ENCODE measurements around the gene IL18. TPM values are rescaled to one million over a fixed set of nuclear protein-coding genes. Genes with fewer than 3 reads are reported as not detected.
A peak's percentile ranks its signal among the peaks of the same experiment; 100 is the strongest.

IL18 gene
- polyA plus RNA-seq, 1 donor from 2014 or later = 0.65 TPM

DNA sequence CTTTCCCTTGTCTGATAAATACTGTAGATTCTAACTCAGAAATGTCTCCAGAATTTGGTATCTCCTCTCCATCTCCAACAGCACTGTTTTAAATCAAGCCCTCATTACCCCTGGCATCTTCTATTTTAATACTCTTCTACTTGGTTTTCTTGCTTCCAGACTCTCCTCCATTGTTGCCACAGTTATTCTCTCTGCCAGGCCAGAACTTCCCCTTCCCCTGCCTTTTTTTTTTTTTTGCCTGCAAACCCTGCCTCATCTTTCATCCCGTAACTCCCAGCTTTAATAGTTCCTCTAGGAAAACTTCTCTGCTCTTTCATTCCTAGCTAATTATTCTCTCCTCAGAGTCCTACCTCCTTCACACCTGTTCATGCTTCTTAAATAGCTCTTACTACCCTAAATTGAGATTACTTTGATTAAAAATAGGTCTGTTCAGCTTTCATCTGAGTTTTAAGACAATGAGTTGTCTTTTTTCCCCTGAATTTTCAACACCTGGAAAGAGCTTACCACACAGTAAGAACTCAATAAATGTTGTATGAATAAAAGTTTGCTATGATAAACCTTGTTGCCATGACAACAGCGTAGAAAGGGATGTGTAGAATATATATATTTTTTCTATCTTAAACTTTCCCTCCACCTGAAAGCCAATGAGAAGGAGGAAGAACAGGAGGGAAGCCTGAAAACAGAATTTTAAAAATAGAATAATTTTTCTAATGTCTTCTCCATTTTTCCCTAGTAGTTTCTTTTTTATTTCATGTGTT lies 3.6 kb downstream of the IL18 start:
- Mint-ChIP-seq H3K27me3 (peaks cover 11% of the 10 kb centered on the region), H3K9me3 (peaks cover 0 to 1% (median 0%) of the 10 kb centered on the region in 3 donors), H3K4me1 (peaks cover 0 to 7% (median 0%) of the 10 kb centered on the region in 3 donors), H3K4me3 (no peak overlapping the region), H3K36me3 (no peaks in the 10 kb centered on the region), H3K27ac (no peak overlapping the region)

DNA sequence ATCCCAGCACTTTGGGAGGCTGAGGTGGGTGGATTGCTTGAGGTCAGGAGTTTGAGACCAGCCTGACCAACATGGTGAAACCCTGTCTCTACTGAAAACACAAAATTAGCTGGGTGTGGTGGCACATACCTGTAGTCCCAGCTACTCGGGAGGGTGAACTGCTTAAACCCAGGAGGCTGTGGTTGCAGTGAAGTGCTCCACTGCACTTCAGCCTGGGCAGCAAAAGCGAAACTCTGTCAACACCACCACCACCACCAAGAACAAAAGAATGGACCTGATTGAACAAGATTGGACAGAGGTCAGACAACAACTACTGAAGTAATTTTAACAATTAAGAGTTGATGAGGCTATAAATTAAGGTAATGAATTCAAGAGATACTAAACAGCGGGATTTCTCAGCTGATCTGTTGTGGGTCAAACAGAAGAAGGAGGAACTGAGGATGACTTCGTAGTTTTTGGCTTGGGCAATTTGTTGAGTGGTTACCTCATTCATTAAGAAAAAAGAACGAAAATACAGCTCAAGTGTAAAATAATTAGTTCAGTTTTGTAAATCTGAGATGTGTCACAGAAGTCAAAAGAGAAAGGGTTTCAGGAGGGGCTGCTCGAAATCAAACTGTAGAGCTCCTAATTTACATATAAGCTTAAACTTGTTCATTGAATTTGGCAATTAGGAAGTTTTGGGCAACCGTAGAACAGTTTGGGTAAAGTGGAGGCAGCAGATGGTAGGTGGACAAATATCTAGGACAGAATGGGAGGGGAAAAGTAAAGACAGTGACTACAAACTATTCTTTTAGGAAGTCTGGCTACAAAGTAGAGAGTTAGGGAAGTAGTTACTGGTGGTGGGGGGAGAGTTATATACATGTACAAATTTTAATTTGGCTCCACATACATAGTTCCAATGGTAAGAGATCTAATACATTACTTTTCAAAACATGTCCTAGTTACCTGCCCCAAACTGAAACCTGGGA lies 4.5 kb downstream of the IL18 start:
- peaks cover 0 to 1% (median 0%) of the 10 kb centered on the region in 3 donors for H3K9me3 Mint-ChIP-seq
- H3K4me1 Mint-ChIP-seq = peaks cover 0 to 5% (median 0%) of the 10 kb centered on the region in 3 donors
- no peak overlapping the region for H3K4me3 Mint-ChIP-seq
- H3K36me3 Mint-ChIP-seq = no peaks in the 10 kb centered on the region
- H3K27ac Mint-ChIP-seq = no peak overlapping the region
- peaks cover 11% of the 10 kb centered on the region for H3K27me3 Mint-ChIP-seq

DNA sequence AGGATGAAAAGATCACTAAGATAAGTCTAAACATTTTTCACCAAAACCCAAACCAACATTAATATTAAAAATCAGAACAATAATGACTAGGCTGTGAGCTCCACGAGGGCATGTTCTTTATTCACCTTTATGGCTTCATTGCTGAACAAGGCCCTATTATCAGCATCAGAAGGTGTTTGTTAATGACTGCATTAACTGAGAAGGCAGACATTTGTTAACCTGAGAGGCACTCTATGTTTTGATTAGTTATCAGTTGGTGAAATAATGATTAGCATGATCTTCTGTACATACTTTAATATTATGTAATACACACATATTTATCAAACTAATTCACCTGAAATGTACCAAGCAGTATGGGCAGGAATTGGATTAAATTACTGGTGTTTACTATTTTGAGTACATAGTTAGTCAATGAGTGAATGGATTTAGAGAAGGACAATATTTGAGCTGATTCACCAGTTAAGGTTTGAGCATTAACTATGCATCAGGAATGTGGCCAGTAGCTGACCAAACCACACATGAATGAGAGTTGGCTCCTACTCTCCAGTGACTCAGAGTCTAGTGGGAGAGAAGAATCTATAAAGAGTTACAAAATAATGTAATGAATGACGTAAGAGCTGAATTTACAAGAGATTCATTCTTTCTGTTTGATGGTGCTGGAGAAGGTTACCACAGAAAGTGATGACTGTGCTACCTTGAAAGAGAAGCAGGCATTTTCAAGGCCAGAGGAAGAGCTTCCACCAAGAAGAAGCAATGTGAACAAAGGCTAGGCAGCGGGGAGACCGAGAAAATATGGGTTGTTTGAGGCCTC lies 6.7 kb downstream of the IL18 start:
- Mint-ChIP-seq H3K4me3 (no peak overlapping the region), H3K27me3 (peaks cover 2% of the 10 kb centered on the region), H3K36me3 (no peaks in the 10 kb centered on the region), H3K27ac (no peak overlapping the region), H3K4me1 (peaks cover 0 to 5% (median 0%) of the 10 kb centered on the region in 3 donors), H3K9me3 (peaks cover 0 to 1% (median 0%) of the 10 kb centered on the region in 3 donors)

DNA sequence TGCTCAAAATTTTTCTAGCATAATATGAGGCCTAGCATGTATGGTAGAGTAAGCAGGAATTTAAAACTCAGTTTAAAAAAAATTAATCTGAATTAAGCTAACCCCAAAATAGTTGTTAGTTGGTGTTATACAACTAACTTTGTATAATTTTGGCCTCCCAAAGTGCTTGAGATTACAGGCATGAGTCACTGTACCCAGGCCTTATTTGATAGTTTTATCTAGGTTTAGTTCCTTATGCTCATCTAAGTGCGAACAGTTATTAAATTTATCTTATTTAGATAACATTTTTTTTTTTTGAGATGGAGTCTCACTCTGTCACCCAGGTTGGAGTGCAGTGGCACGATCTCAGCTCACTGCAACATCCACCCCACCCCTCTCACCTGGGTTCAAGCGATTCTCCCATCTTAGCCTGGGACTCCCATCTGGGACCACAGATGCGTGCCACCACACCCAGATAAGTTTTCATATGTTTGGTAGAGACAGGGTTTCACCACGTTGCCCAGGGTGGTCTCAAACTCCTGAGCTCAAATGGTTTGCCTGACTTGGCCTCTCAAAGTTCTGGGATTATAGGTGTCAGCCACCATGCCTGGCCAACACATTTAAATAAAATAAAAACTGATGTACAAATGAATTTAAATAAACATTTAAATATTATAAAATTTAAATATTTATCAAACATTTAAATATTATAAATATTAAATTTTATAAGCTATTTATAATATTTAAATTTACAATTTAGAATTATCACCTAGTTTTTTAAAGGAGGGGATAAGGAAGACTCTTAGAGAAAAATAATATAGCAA lies 7.5 kb downstream of the IL18 start:
- H3K36me3 Mint-ChIP-seq = no peaks in the 10 kb centered on the region
- peaks cover 0 to 5% (median 0%) of the 10 kb centered on the region in 3 donors for H3K4me1 Mint-ChIP-seq
- no peaks in the 10 kb centered on the region for H3K9me3 Mint-ChIP-seq
- no peak overlapping the region for H3K27ac Mint-ChIP-seq
- no peaks in the 10 kb centered on the region for H3K27me3 Mint-ChIP-seq
- H3K4me3 Mint-ChIP-seq = no peak overlapping the region

DNA sequence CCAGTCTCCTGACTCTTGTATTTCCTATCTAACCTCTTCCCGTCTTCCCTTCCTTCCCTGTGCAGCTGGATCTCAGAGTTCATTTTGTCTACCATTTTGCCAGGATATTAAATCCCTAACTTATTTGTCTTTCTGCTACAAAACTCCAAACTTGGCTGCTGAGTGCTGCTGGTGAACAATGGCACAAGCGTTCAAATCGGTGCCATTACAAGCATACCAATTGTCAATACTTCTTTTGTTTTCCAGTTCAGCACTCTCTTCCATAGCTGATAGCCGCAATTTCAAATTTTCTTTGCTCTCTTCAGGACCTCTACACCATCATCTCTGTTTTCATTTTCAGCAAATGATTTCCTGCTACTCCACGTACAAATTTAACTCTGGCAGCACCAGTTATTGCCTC lies 13.4 kb downstream of the IL18 start:
- Mint-ChIP-seq H3K27ac (no peak overlapping the region), H3K4me3 (no peak overlapping the region), H3K9me3 (no peaks in the 10 kb centered on the region), H3K36me3 (no peaks in the 10 kb centered on the region), H3K27me3 (no peaks in the 10 kb centered on the region), H3K4me1 (no peaks in the 10 kb centered on the region)

DNA sequence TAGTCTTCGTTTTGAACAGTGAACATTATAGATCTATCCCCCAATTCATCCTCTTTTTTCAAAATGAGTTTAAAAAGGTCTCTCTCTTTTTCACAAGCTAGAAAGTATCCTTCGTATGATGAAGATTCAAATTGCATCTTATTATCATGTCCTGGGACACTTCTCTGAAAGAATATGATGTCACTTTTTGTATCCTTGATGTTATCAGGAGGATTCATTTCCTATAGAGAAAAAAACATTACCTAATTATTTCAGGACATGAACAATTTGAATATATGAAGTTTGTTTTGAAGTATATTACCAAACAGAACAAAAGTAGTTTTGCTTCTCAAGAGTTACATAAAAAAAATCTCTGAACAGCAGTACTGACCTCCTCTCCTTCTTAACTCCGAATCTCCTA lies 20.3 kb downstream of the IL18 start:
- Mint-ChIP-seq H3K27me3 (no peaks in the 10 kb centered on the region), H3K4me1 (no peaks in the 10 kb centered on the region), H3K4me3 (no peak overlapping the region), H3K9me3 (peaks cover 0 to 6% (median 2%) of the 10 kb centered on the region in 3 donors), H3K36me3 (peaks cover 7% of the 10 kb centered on the region), H3K27ac (no peak overlapping the region)

DNA sequence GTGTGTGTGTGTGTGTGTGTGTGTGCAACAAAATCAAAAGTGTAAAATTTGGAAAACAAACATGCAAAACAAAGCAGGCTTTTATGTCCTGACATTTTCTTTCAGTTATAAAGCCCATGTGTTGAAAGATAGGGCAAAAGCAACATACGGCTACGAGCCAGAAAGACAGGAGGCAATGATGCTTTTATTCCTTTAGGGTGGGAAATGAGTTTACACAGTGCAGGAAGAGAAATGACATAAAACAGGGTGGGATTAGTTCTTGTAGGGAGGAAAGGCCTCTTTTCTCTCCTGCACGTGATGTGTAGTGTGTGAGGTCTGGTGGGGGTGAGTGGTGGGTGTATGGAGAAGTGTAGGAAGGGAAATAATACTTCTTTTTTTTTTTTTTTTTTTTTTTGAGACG lies 29.4 kb downstream of the IL18 start:
- Mint-ChIP-seq H3K27me3 (no peaks in the 10 kb centered on the region), H3K4me1 (no peaks in the 10 kb centered on the region), H3K27ac (no peak overlapping the region), H3K4me3 (no peak overlapping the region), H3K36me3 (no peaks in the 10 kb centered on the region), H3K9me3 (no peaks in the 10 kb centered on the region)

DNA sequence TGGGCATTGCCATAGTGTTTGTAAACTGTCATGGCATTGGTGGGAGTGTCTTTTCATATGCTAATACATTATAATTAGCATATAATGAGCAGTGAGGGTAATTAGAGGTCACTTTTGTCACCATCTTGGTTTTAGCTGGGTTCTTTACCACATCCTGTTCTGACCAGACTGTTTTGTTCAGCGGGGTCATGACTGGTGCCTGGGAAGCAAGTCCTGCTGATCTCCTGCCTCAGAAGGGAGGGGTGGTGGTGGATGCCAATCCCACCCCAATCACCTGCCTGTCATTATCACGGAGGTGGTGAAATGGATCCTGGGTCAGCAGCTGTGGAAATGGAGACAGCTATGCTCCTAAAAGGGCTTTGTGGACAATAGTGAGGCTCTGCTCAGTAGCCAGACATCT lies 31.2 kb downstream of the IL18 start:
- H3K36me3 Mint-ChIP-seq = no peaks in the 10 kb centered on the region
- H3K9me3 Mint-ChIP-seq = no peaks in the 10 kb centered on the region
- H3K4me1 Mint-ChIP-seq = no peaks in the 10 kb centered on the region
- H3K27ac Mint-ChIP-seq = no peak overlapping the region
- H3K4me3 Mint-ChIP-seq = no peak overlapping the region
- H3K27me3 Mint-ChIP-seq = no peaks in the 10 kb centered on the region

DNA sequence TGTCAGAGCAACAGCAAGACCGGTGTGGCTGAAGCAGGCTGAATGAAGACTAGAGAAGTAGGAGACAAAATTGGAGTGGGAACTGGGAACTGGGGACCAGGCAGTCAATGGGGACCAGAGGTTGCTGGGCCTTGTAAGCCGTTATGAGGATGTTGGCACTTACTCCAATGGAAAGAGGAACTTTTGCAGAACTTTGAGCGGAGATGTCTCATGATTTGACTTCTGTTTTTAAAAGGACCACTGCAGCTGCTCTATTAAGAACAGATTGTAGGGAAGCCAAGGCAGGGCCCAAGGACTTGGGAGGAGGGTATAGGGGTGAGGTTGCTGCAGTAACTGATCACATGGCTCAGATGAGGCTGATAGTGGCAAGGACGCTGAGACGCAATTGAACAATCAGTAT lies 34.2 kb downstream of the IL18 start:
- Mint-ChIP-seq H3K36me3 (peaks cover 7% of the 10 kb centered on the region), H3K9me3 (no peaks in the 10 kb centered on the region), H3K4me1 (no peaks in the 10 kb centered on the region), H3K4me3 (no peak overlapping the region), H3K27me3 (no peaks in the 10 kb centered on the region), H3K27ac (peak overlapping the region in 1 of 3 donors; percentile 34)

DNA sequence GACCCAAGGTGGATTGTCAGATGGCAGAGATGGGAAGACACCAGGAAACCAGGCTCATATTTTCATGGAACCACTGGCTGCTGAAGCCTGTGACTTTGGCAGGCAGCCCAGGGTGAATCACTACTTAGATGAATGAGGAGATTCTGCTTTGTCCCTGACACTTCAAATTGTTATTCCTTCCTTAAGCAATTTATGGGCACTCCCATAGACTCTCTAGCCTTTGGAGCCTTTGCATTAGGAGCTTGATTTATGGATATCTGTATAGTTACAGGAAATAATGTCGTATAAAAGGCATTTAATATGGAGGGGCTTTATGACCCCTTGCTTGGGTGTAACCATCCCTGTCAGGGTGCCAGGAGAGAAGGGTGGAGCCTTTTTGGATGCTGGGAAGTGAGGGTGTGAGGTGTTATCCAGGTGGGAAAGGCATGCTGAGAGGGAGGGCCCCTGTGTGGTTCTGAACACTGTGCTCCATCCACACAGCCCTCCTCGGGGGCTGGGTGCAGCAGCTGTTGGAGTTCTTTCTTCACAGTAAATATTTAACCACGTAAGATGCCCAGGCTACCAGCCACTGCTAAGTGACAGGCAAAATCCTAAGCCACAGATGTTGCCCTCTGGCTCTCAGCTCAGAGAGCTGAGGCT lies 35.3 kb downstream of the IL18 start:
- Mint-ChIP-seq H3K4me1 (no peaks in the 10 kb centered on the region), H3K27ac (no peak overlapping the region), H3K9me3 (no peaks in the 10 kb centered on the region), H3K27me3 (no peaks in the 10 kb centered on the region), H3K36me3 (peaks cover 7% of the 10 kb centered on the region), H3K4me3 (no peak overlapping the region)

DNA sequence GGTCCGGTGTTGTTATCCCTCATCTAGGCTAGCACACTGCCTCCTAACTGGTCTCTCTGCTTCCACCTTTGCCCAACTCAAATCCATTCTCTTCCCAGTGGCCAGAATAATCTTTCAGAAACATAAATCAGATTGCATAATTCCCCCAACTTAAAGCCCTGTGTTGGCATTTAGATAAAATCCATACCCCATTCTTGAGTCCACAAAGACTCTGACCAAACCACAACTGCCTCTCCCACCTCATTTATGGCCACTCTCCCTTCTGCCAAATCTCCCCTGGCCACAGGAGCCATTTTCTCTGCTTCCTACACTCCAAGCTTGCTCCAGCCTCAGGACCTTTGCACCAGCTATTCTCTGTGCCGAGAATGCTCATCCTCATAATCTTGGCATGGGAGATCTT lies 36.8 kb downstream of the IL18 start:
- Mint-ChIP-seq H3K4me1 (no peaks in the 10 kb centered on the region), H3K27me3 (no peaks in the 10 kb centered on the region), H3K36me3 (peaks cover 7% of the 10 kb centered on the region), H3K9me3 (no peaks in the 10 kb centered on the region), H3K27ac (no peak overlapping the region), H3K4me3 (no peak overlapping the region)

DNA sequence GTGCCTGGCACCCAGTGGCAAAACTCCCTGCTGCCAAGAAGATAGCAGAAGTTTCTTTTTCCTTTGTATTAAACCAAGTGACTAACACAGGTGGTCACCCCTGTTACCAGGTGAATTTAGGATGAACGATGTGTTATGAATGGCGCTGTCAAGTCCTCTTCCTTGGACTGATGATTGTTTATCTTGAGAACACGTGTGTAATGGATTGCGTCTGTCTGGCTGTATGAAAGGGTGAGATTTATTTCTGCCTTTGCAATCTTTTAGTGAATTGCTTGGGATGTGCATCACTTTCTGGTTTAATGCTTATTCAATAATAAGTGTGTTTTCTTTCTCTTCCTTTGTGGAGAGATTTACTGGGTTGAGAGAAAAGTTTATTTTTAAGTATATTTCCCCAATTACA lies 40.8 kb downstream of the IL18 start:
- peaks cover 7% of the 10 kb centered on the region for H3K36me3 Mint-ChIP-seq
- H3K27me3 Mint-ChIP-seq = no peaks in the 10 kb centered on the region
- no peak overlapping the region for H3K27ac Mint-ChIP-seq

DNA sequence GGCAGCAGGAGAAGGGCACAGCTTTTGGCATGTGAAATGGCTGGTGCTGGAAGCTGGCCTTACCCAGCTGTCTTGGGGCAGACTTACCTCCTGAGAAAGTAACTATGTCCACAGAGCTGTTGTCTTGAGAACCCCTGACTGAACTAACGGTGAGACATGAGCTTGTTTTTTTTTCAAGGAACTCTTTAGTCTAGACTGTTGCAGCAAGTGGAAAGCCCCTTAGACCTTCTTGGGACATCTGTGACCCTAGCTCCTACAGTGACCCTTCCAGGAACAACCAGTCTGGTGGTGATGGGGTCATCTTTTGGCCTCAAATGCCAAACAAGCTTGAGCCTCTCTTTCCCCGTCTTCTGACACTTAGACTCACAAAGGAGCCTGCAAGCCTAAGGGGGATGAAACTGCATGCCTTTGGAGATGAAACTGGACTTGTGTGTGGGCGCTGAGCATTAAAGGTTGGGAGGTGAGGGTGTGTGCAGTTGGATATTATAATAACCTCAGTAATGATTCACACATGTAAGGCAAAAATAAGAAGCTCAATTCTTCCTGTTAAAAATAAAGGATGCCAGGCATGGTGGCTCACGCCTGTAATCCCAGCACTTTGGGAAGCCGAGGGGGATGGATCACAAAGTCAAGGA lies 41.8 kb downstream of the IL18 start:
- Mint-ChIP-seq H3K9me3 (no peaks in the 10 kb centered on the region), H3K4me3 (no peak overlapping the region), H3K4me1 (peaks cover 4 to 6% (median 5%) of the 10 kb centered on the region in 3 donors), H3K36me3 (peaks cover 5% of the 10 kb centered on the region), H3K27ac (no peak overlapping the region), H3K27me3 (no peaks in the 10 kb centered on the region)

More for the DNA sequence above, 40.8 kb downstream of the IL18 start:
- Mint-ChIP-seq H3K4me3 (no peak overlapping the region), H3K4me1 (peaks cover 4 to 6% (median 5%) of the 10 kb centered on the region in 3 donors), H3K9me3 (no peaks in the 10 kb centered on the region)
